WTC11 (cell line): Measurements from ENCODE around the gene RGS14. TPM values are rescaled to one million over a fixed set of nuclear protein-coding genes. Genes with fewer than 3 reads are reported as not detected.

ENCODE experiments used
- ATAC-seq: fragments of 200-7000 bp; cut with Tn5 transposase; 2 replicates; pipeline ENCODE4 v1.10.0; 2021; ENCODE audit warnings: mild to moderate bottlenecking, moderate library complexity
- CTCF ChIA-PET: fragments of 300-600 bp; sonication (Branson Sonifier 250); formaldehyde crosslinking; loops from one replicate; lab custom pipeline; 2021; ENCODE audit warnings: antibody characterized with exemption; lab: Charles Lee
- POLR2A ChIA-PET: fragments of 350-600 bp; sonication (Branson Sonifier 250); formaldehyde crosslinking; loops from one replicate; lab custom pipeline; 2021; ENCODE audit warnings: antibody characterized with exemption; lab: Charles Lee
- DNase-seq: peaks from one replicate; pipeline ENCODE4 v3.0.0; 2021; ENCODE audit warnings: low spot score
- H3K27ac Mint-ChIP-seq: 2 replicates; pipeline ENCODE4 v1.8.0; 2021; ENCODE audit warnings: mixed read lengths
- H3K27me3 Mint-ChIP-seq: 2 replicates; pipeline ENCODE4 v1.8.0; 2021; ENCODE audit warnings: low read depth, mild to moderate bottlenecking, moderate library complexity, mixed read lengths
- H3K36me3 Mint-ChIP-seq: 2 replicates; pipeline ENCODE4 v1.8.0; 2021; ENCODE audit warnings: mixed read lengths
- H3K4me1 Mint-ChIP-seq: 2 replicates; pipeline ENCODE4 v1.8.0; 2022; ENCODE audit warnings: mixed read lengths
- H3K4me3 Mint-ChIP-seq: 2 replicates; pipeline ENCODE4 v1.8.0; 2021; ENCODE audit warnings: mild to moderate bottlenecking, moderate library complexity, mixed read lengths
- H3K9me3 Mint-ChIP-seq: 2 replicates; pipeline ENCODE4 v1.8.0; 2021; ENCODE audit warnings: mixed read lengths
- ETV6 ChIP-seq: sonication (generic); formaldehyde crosslinking; IDR thresholded peaks from 2 replicates; pipeline ENCODE4 v1.8.1; 2022; ENCODE audit warnings: mild to moderate bottlenecking, missing genetic modification reagents
- IRF2 ChIP-seq: sonication (generic); formaldehyde crosslinking; IDR thresholded peaks from 2 replicates; pipeline ENCODE4 v1.8.0; 2022; ENCODE audit warnings: low read depth, missing genetic modification reagents, borderline replicate concordance
- PRDM15 ChIP-seq: sonication (generic); formaldehyde crosslinking; IDR thresholded peaks from 2 replicates; pipeline ENCODE4 v1.8.0; 2022; ENCODE audit warnings: missing genetic modification reagents
- PRRX2 ChIP-seq: fragments of 250-450 bp; sonication (Bioruptor Pico); IDR thresholded peaks from 2 replicates; pipeline ENCODE4 v1.8.0; 2021; ENCODE audit warnings: mild to moderate bottlenecking
- SP1 ChIP-seq: sonication (generic); formaldehyde crosslinking; conservative IDR thresholded peaks from 2 replicates; pipeline ENCODE4 v1.8.1; 2022; ENCODE audit warnings: missing genetic modification reagents
- TEAD1 ChIP-seq: sonication (generic); formaldehyde crosslinking; IDR thresholded peaks from 2 replicates; pipeline ENCODE4 v1.8.0; 2022; ENCODE audit warnings: mild to moderate bottlenecking, missing genetic modification reagents
- USF1 ChIP-seq: sonication (generic); formaldehyde crosslinking; IDR thresholded peaks from 2 replicates; pipeline ENCODE4 v1.8.0; 2022; ENCODE audit warnings: mild to moderate bottlenecking, missing genetic modification reagents
- USF2 ChIP-seq: sonication (generic); formaldehyde crosslinking; IDR thresholded peaks from 2 replicates; pipeline ENCODE4 v1.8.1; 2023; ENCODE audit warnings: mild to moderate bottlenecking, missing genetic modification reagents, moderate library complexity
- ZNF219 ChIP-seq: sonication (generic); formaldehyde crosslinking; IDR thresholded peaks from 2 replicates; pipeline ENCODE4 v1.8.0; 2023; ENCODE audit warnings: missing genetic modification reagents, mild to moderate bottlenecking, borderline replicate concordance
- ZNF263 ChIP-seq: sonication (generic); formaldehyde crosslinking; IDR thresholded peaks from 2 replicates; pipeline ENCODE4 v1.8.1; 2022; ENCODE audit warnings: low read depth, mild to moderate bottlenecking, moderate library complexity, missing genetic modification reagents
- ZNF281 ChIP-seq: sonication (generic); formaldehyde crosslinking; IDR thresholded peaks from 2 replicates; pipeline ENCODE4 v1.8.0; 2023; ENCODE audit warnings: mild to moderate bottlenecking, missing genetic modification reagents
- ZNF416 ChIP-seq: fragments of 250-450 bp; sonication (Bioruptor Pico); IDR thresholded peaks from 2 replicates; pipeline ENCODE4 v1.9.0; 2021; ENCODE audit warnings: mild to moderate bottlenecking, inconsistent platforms
- total RNA-seq: library from RNA; stranded (reverse); gene quantifications from 3 replicates; pipeline ENCODE4 v1.2.3, GENCODE V29; 2021
- TF ChIP-seq, protein P1 (sequence below): sonication (generic); formaldehyde crosslinking; IDR thresholded peaks from 2 replicates; pipeline ENCODE4 v1.8.0; 2022; ENCODE audit warnings: mild to moderate bottlenecking, missing genetic modification reagents
- TF ChIP-seq, protein P2 (sequence below): sonication (generic); formaldehyde crosslinking; IDR thresholded peaks from 2 replicates; pipeline ENCODE4 v1.8.1; 2023; ENCODE audit warnings: mild to moderate bottlenecking, missing genetic modification reagents
- TF ChIP-seq, protein P3 (sequence below): sonication (generic); formaldehyde crosslinking; IDR thresholded peaks from 2 replicates; pipeline ENCODE4 v1.8.1; 2023; ENCODE audit warnings: mild to moderate bottlenecking, moderate library complexity, missing genetic modification reagents

RGS14 gene
- total RNA-seq, 1 experiment from 2014 or later = 74.6 TPM

DNA sequence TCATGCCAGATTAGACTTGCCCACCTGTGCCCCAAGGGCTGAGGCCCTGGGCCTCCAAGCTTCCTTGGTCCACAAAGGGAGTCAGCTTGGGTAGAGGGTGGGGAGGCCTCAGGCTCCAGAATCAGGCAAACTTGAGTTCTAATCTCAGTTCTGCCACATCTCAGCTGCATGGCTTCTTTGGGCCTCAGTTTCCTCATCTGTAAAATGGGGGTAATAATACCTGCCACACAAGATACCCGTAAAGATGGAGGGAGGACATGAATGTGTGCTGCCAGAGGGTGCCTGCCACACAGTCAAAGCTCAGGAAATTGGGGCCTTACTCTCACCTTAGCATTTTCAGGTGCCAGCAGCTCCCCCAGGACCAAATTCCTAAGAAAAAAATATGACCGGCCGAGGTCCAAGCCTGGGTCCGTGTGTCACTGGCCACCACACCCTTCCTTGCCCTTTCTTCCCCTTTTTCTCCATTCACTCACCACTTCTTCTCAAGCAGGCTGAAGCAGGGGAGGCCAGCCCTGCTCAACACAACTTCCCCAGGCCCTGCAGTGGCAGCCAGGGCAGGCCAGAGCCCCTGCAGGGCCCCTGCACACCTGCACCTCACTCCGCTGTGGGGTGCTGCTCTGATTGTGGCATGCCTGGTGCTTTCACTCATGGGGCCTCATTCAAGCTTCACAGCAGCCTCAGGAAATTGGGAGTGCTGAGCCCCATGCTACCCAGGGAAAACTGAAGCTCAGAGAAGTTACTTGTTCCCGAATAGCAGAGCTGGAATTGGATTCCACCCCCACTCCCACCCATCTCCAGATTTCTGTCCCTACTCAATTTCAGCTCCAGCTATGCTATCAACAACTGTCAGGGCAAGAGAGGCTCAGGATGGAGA is 3.9 kb downstream of the RGS14 start:
- no peak for ATAC-seq
- H3K36me3 Mint-ChIP-seq = no peaks in the 10 kb centered on the region
- peaks cover 14% of the 10 kb centered on the region for H3K27me3 Mint-ChIP-seq
- TF ChIP-seq, protein P1, sequence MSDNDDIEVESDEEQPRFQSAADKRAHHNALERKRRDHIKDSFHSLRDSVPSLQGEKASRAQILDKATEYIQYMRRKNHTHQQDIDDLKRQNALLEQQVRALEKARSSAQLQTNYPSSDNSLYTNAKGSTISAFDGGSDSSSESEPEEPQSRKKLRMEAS (CRISPR knock-in tag) = no peak
- TF ChIP-seq, protein P2, sequence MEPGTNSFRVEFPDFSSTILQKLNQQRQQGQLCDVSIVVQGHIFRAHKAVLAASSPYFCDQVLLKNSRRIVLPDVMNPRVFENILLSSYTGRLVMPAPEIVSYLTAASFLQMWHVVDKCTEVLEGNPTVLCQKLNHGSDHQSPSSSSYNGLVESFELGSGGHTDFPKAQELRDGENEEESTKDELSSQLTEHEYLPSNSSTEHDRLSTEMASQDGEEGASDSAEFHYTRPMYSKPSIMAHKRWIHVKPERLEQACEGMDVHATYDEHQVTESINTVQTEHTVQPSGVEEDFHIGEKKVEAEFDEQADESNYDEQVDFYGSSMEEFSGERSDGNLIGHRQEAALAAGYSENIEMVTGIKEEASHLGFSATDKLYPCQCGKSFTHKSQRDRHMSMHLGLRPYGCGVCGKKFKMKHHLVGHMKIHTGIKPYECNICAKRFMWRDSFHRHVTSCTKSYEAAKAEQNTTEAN (CRISPR knock-in tag) = no peak
- TF ChIP-seq ZNF416 (CRISPR knock-in tag) = no peak
- no peak for TF ChIP-seq SP1
- no peak for TF ChIP-seq ETV6
- no peak for TF ChIP-seq ZNF219 (CRISPR knock-in tag)
- TF ChIP-seq IRF2 = no peak
- H3K4me1 Mint-ChIP-seq = peaks cover 39% of the 10 kb centered on the region
- H3K4me3 Mint-ChIP-seq = peak overlapping the region; percentile 76
- ChIA-PET POLR2A (no interaction called here), CTCF (interaction anchor here (0.5 to 4.6 kb wide), 10 partner anchors 7 to 93 kb away, joined by 3 to 26 read pairs (median 5); partner anchors contain the start of gene GRK6)
- no peak for DNase-seq
- H3K27ac Mint-ChIP-seq = no peak overlapping the region
- no peaks in the 10 kb centered on the region for H3K9me3 Mint-ChIP-seq

GRCh38 chr5:177362292-177362609 is 4.5 kb downstream of the RGS14 start:
- TF ChIP-seq PRDM15 (CRISPR knock-in tag) (no peak), PRRX2 (no peak)
- TF ChIP-seq, protein P3, sequence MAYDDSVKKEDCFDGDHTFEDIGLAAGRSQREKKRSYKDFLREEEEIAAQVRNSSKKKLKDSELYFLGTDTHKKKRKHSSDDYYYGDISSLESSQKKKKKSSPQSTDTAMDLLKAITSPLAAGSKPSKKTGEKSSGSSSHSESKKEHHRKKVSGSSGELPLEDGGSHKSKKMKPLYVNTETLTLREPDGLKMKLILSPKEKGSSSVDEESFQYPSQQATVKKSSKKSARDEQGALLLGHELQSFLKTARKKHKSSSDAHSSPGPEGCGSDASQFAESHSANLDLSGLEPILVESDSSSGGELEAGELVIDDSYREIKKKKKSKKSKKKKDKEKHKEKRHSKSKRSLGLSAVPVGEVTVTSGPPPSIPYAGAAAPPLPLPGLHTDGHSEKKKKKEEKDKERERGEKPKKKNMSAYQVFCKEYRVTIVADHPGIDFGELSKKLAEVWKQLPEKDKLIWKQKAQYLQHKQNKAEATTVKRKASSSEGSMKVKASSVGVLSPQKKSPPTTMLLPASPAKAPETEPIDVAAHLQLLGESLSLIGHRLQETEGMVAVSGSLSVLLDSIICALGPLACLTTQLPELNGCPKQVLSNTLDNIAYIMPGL = no peak
- CTCF ChIA-PET = interaction anchor here (0.5 to 4.6 kb wide), 8 partner anchors 8 to 93 kb away, joined by 3 to 26 read pairs (median 5); partner anchors contain the start of gene GRK6
- Mint-ChIP-seq H3K27me3 (peaks cover 14% of the 10 kb centered on the region), H3K4me3 (peak overlapping the region; percentile 76), H3K9me3 (no peaks in the 10 kb centered on the region), H3K27ac (peak overlapping the region; percentile 9; the same call in 1 of the 2 replicates), H3K36me3 (no peaks in the 10 kb centered on the region), H3K4me1 (peaks cover 40% of the 10 kb centered on the region)
- no peak for ATAC-seq
- no peak for DNase-seq
- POLR2A ChIA-PET = no interaction called here

- H3K27ac Mint-ChIP-seq = peak overlapping the region; percentile 74; the same call in 1 of the 2 replicates
- no peaks in the 10 kb centered on the region for H3K36me3 Mint-ChIP-seq
- peaks cover 14% of the 10 kb centered on the region for H3K27me3 Mint-ChIP-seq
- H3K9me3 Mint-ChIP-seq = no peaks in the 10 kb centered on the region
- peak overlapping the region; percentile 76 for H3K4me3 Mint-ChIP-seq
- DNase-seq (peak; percentile 76), ATAC-seq (peak; percentile 39)
- H3K4me1 Mint-ChIP-seq = peaks cover 40% of the 10 kb centered on the region
- POLR2A ChIA-PET = interaction anchor here (0.6 to 1.5 kb wide), 3 partner anchors 27 to 563 kb away, joined by 3 to 4 read pairs (median 3); no protein-coding TSS in a partner anchor
- CTCF ChIA-PET = interaction anchor here (0.5 to 13.2 kb wide), 17 partner anchors 8 to 264 kb away, joined by 3 to 216 read pairs (median 7); partner anchors contain the start of genes GRK6 and LMAN2
- TF ChIP-seq ZNF263 = peak; percentile 98
- TF ChIP-seq TEAD1 = 0 out of 2 replicates have a peak, but pooled peaks have one; percentile 11
- TF ChIP-seq SP1 = peak; percentile 51
- TF ChIP-seq USF1 (CRISPR knock-in tag) = peak; percentile 4; the same call in 1 of the 2 replicates
- no peak for TF ChIP-seq ZNF281 (CRISPR knock-in tag)
- 0 out of 2 replicates have a peak, but pooled peaks have one; percentile 11 for TF ChIP-seq USF2 (CRISPR knock-in tag)
These were observed 5.1 kb downstream of the RGS14 start for GRCh38 chr5:177362610-177363507.
